Fibroblast of peridontal ligament (primary cell): Measurements from ENCODE around the gene GTF2F2.
"Not testable (repeated sequence)": the region's sequence is repeated elsewhere in the genome, so short reads cannot be mapped to it uniquely, and the experiment has no call there.

ENCODE experiments used
- DNase-seq: peaks from one replicate; pipeline ENCODE4 v3.0.0-alpha.2; 2010; ENCODE audit errors: extremely low read depth

The GTF2F2 gene

GRCh38 chr13:45255247-45255987, 135.1 kb downstream of the GTF2F2 start:
- DNase-seq, result no peak

- no peak for DNase-seq
Measured at GRCh38 chr13:45256254-45256653, 135.9 kb downstream of the GTF2F2 start.

GRCh38 chr13:45257638-45258333, 137.5 kb downstream of the GTF2F2 start:
- DNase-seq, result peak; percentile 27

GRCh38 chr13:45258334-45258675, 138.0 kb downstream of the GTF2F2 start:
- no peak for DNase-seq

GRCh38 chr13:45267215-45267614, 146.9 kb downstream of the GTF2F2 start:
- no peak for DNase-seq

- DNase-seq, result no peak
Measured at GRCh38 chr13:45269204-45269603, 148.9 kb downstream of the GTF2F2 start.

GRCh38 chr13:45276913-45277312, 156.6 kb downstream of the GTF2F2 start:
- DNase-seq, result no peak

GRCh38 chr13:45278096-45278645, 157.9 kb downstream of the GTF2F2 start:
- DNase-seq, result no peak

GRCh38 chr13:45280011-45280410, 159.7 kb downstream of the GTF2F2 start:
- no peak for DNase-seq

GRCh38 chr13:45280751-45281634, 160.7 kb downstream of the GTF2F2 start:
- DNase-seq, result peak; percentile 71

GRCh38 chr13:45282994-45283393, 162.7 kb downstream of the GTF2F2 start:
- DNase-seq, result no peak

- DNase-seq, result no peak
Measured at GRCh38 chr13:45289936-45290563, 169.7 kb downstream of the GTF2F2 start.

GRCh38 chr13:45292176-45292575, 171.9 kb downstream of the GTF2F2 start:
- no peak for DNase-seq

GRCh38 chr13:45295536-45295935, 175.2 kb downstream of the GTF2F2 start:
- no peak for DNase-seq

- no peak for DNase-seq
Measured at GRCh38 chr13:45296259-45296658, 175.9 kb downstream of the GTF2F2 start.

- DNase-seq, result no peak
Measured at GRCh38 chr13:45297456-45298205, 177.3 kb downstream of the GTF2F2 start.

- no peak for DNase-seq
Measured at GRCh38 chr13:45298206-45298505, 177.8 kb downstream of the GTF2F2 start.

- not testable (repeated sequence) for DNase-seq
Measured at GRCh38 chr13:45298550-45298949, 178.2 kb downstream of the GTF2F2 start.

- peak; percentile 60 for DNase-seq
Measured at GRCh38 chr13:45299194-45299593, 178.9 kb downstream of the GTF2F2 start.

GRCh38 chr13:45300190-45300985, 180.1 kb downstream of the GTF2F2 start:
- no peak for DNase-seq
